ENCODE measurements around the gene SHOC2.
A peak's percentile ranks its signal among the peaks of the same experiment; 100 is the strongest.

The SHOC2 gene

DNA sequence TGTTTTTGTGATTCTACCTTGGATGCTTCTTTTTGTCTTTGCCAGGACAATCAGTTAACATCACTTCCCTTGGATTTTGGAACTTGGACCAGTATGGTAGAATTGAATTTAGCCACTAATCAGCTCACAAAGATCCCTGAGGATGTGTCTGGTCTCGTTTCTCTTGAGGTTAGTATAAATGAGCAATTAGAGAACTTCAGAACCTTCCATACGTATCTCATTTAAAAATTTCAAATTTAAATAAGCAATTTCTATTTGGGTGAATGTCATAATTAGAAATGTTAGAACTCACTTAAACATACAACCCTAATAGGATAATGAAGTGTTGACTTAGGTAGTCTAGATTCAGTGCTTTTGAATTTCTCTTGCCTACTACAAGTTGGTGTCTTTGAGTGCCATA lies 88.1 kb downstream of the SHOC2 start:
- no peaks in the 10 kb centered on the region for H3K27me3 Mint-ChIP-seq
- no peaks in the 10 kb centered on the region for H3K9me3 Mint-ChIP-seq
- no peak overlapping the region for H3K27ac Mint-ChIP-seq
- H3K4me3 Mint-ChIP-seq, result no peak overlapping the region
- no peaks in the 10 kb centered on the region for H3K4me1 Mint-ChIP-seq (ENCODE audit: low read depth)
- peaks cover 38% of the 10 kb centered on the region for H3K36me3 Mint-ChIP-seq (ENCODE audit: low read depth)

DNA sequence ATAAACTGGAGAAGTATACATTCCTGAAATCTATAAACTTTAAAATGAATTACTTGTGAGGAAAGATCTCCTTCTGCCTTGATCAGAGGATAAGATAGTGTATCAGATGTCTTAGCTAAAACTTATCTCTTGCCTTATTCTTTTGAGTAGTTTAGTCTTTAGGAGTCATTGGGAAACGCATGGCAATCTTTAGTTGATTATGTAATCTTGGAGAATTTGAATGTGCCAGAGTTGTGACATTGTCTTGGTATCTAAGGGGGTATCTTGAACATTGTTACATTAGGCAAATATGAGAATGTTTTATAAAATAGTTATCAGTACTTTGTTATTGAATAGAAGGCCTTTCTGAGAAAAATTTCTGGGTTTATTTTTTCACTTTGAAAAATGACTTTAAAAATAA lies 95.8 kb downstream of the SHOC2 start:
- no peak overlapping the region for H3K4me3 Mint-ChIP-seq
- H3K27me3 Mint-ChIP-seq, result no peaks in the 10 kb centered on the region
- peaks cover 14% of the 10 kb centered on the region for H3K4me1 Mint-ChIP-seq (ENCODE audit: low read depth)
- H3K9me3 Mint-ChIP-seq, result peaks cover 3% of the 10 kb centered on the region
- no peak overlapping the region for H3K27ac Mint-ChIP-seq
- peaks cover 63% of the 10 kb centered on the region for H3K36me3 Mint-ChIP-seq (ENCODE audit: low read depth)

DNA sequence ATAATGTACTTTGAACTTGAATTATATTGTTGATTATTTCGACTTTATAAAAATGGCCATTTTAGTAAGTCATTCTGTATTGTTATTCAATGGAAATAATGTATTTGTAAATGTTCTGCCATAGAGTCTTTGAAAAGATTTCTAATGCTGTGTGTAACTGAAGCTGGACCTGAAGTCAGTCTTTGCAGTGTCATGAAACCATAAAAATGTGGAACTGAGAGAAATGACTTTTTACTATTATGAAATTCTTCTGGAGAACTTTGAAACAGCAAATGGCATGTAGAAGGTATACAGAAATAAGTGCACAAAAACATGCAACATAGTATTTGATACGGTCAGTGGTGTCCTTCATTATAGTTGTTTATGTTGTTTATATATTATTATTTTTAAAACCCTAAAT lies 97.7 kb downstream of the SHOC2 start:
- H3K9me3 Mint-ChIP-seq, result peaks cover 10% of the 10 kb centered on the region
- H3K27me3 Mint-ChIP-seq, result no peaks in the 10 kb centered on the region
- H3K4me3 Mint-ChIP-seq, result no peak overlapping the region
- peaks cover 14% of the 10 kb centered on the region for H3K4me1 Mint-ChIP-seq (ENCODE audit: low read depth)
- H3K27ac Mint-ChIP-seq, result no peak overlapping the region
- peaks cover 71% of the 10 kb centered on the region for H3K36me3 Mint-ChIP-seq (ENCODE audit: low read depth)

DNA sequence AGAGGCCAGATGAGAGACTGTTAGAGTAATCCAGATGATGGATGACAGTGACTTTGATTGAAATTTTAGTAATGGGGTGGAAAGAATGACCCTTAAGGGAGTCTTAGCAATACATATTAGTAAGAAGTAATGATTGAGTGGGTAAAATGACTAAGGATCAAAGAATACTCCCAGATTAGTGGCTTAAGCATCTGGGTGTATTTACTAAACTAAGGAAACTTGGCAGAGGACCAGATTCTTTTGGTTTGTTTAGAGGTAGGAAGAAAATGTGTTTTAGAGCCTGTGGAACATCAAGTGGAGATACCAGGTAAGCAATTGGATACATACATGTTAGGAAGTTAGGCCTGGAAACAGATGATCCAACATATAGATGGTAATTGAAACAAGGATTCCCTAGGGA lies 98.6 kb downstream of the SHOC2 start:
- Mint-ChIP-seq H3K36me3 (ENCODE audit: low read depth) (peaks cover 72% of the 10 kb centered on the region), H3K4me1 (ENCODE audit: low read depth) (peaks cover 14% of the 10 kb centered on the region), H3K27ac (peak overlapping the region; percentile 50), H3K4me3 (no peak overlapping the region), H3K9me3 (peaks cover 15% of the 10 kb centered on the region), H3K27me3 (no peaks in the 10 kb centered on the region)

DNA sequence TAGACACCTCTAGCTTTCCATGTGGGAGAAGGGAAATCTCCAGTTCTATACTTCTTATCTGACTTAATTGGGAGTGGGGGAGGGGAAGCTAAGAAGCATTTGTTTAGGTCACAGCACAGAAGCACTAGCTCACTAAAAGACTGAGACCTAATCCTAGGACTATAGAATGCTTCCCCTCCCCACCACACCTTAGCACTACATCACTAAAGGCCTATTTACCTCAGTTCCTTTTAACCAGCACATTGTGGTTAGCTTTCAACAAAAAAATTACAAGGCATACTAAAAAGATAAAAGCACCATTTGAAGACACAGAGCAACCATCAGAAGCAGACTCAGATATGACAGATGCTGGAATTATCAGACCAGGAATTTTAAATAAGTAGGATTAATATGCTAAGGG lies 103.7 kb downstream of the SHOC2 start:
- H3K4me3 Mint-ChIP-seq, result no peak overlapping the region
- H3K4me1 Mint-ChIP-seq (ENCODE audit: low read depth), result peaks cover 7% of the 10 kb centered on the region
- H3K27ac Mint-ChIP-seq, result no peak overlapping the region
- H3K27me3 Mint-ChIP-seq, result no peaks in the 10 kb centered on the region
- peaks cover 32% of the 10 kb centered on the region for H3K9me3 Mint-ChIP-seq
- H3K36me3 Mint-ChIP-seq (ENCODE audit: low read depth), result peaks cover 60% of the 10 kb centered on the region

DNA sequence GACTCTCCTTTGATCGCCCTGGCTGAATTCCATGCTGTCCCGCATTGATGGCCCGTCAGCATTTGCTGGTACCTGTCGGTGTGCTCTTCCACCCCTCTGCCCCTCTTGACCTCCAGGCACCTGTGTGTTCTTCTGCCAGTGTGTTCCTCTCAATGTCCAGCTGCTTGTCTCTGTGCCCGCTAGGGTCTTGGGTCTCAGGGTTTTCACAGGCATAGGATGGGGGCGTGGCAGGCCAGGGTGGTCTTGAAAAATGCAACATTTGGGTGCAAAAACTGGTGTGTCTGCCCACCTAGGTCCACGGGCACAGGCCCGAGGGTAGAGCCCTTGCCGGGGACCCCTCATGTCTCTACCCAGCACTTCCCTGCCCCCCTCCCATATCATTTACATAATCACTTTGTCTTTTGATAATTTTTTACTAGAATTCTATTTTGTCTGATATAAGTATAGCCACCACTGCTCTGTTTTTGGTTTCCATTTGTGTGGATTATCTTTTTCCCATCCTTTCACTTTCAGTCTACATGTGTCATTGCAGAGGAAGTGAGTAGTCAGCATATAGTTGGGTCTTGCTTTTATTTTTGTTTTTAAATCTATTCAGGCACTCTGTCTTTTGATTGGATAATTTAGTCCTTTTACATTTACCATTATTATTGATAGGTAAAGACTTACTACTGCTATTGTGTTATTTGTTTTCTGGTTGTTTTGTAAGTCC lies 110.8 kb downstream of the SHOC2 start:
- H3K36me3 Mint-ChIP-seq (ENCODE audit: low read depth), result peaks cover 47% of the 10 kb centered on the region
- peaks cover 24% of the 10 kb centered on the region for H3K9me3 Mint-ChIP-seq
- no peaks in the 10 kb centered on the region for H3K27me3 Mint-ChIP-seq
- no peak overlapping the region for H3K27ac Mint-ChIP-seq
- H3K4me1 Mint-ChIP-seq (ENCODE audit: low read depth), result peaks cover 8% of the 10 kb centered on the region
- no peak overlapping the region for H3K4me3 Mint-ChIP-seq

DNA sequence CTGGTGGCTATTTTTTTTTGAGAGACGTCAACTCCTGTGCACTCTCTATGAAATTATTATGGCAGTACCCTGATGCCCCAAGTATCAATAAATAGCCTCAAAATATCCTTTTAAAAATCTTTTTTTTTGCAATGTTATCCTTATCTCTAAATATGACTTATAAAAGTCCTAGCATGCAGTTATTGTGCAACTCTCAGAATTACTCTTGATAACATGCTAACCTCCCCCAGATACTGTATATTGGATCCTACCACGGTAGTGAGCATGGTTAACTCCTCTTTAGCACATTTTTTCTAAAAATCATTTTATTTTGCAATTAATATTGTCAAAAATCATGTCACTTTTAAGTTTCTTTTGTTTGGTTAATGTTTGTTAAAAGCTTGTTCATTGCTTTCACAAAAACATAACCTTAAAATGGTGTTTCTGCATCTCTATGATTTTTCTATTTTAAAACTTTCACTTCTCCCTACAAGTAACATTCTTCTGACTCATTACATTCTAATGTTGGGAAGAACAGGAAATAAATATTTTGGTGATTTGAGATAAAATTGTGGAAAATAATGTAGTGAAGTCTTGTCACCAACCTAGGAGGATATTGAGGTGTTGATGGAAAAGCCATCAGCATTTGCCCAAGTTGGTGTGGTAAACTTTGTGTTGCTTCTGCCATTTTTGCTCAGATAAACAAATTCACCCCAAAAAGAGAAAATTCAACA lies 115.3 kb downstream of the SHOC2 start:
- Mint-ChIP-seq H3K9me3 (peaks cover 21% of the 10 kb centered on the region), H3K36me3 (ENCODE audit: low read depth) (peaks cover 34% of the 10 kb centered on the region), H3K4me3 (no peak overlapping the region), H3K4me1 (ENCODE audit: low read depth) (peaks cover 8% of the 10 kb centered on the region), H3K27ac (no peak overlapping the region), H3K27me3 (peaks cover 3% of the 10 kb centered on the region)

DNA sequence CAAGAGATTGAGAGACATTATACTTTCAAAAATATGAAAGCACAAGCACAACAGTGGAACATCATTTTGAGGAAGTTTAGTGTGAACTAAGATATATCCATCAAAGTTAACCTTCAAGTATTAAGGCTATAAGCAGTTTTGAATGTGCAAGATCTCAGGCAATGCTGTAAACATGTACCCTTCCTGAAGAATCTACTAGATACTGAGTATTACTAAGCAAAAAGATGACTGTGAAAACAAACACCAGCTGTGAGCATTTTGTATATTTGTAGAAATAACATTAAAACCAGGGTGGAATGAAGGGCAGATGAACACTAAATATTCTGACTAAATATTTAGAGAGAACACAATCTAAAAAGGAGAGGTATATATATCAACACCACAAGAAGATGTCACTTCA lies 116.1 kb downstream of the SHOC2 start:
- Mint-ChIP-seq H3K4me1 (ENCODE audit: low read depth) (peaks cover 2% of the 10 kb centered on the region), H3K27ac (no peak overlapping the region), H3K4me3 (no peak overlapping the region), H3K36me3 (ENCODE audit: low read depth) (peaks cover 32% of the 10 kb centered on the region), H3K27me3 (peaks cover 4% of the 10 kb centered on the region), H3K9me3 (peaks cover 22% of the 10 kb centered on the region)

DNA sequence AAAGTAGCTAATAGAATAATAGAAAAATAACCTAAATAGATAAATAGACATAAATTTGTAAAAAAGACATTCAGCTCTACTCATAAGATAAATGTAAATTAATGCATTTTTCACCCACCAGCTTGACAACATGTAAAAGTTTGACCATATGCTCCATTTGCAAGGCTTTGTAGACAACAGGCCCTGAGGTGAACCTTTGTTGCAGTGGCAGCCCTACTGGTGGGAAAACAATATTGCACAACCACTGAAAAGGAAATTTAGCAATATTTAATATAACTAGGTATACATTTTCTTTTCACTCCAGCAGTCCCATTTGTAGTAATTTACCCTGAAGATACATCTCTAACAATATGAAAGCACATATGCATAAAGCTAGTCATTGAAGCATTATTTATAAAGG lies 118.5 kb downstream of the SHOC2 start:
- H3K4me3 Mint-ChIP-seq, result no peak overlapping the region
- H3K27ac Mint-ChIP-seq, result no peak overlapping the region
- H3K36me3 Mint-ChIP-seq (ENCODE audit: low read depth), result peaks cover 22% of the 10 kb centered on the region
- peaks cover 15% of the 10 kb centered on the region for H3K27me3 Mint-ChIP-seq
- H3K4me1 Mint-ChIP-seq (ENCODE audit: low read depth), result no peaks in the 10 kb centered on the region
- peaks cover 22% of the 10 kb centered on the region for H3K9me3 Mint-ChIP-seq

DNA sequence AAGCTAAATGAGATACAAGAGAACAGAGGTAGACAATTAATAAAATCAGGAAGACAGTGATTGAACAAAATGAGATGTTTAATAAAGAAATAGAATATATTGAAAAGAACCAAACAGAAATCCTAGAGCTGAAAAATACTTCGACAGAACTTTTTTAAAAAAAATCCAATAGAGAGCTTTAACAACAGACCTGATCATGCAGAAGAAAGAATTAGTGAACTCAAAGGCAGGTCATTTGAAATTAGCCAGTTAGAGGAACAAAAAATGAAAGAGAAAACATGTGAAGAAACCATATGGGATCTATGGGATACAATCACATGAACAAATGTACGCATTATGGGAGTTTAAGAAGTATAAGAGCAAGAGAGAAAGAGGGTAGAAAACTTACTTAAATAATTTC lies 120.1 kb downstream of the SHOC2 start:
- no peaks in the 10 kb centered on the region for H3K4me1 Mint-ChIP-seq (ENCODE audit: low read depth)
- H3K27ac Mint-ChIP-seq, result no peak overlapping the region
- no peak overlapping the region for H3K4me3 Mint-ChIP-seq
- peaks cover 13% of the 10 kb centered on the region for H3K36me3 Mint-ChIP-seq (ENCODE audit: low read depth)
- H3K27me3 Mint-ChIP-seq, result peaks cover 15% of the 10 kb centered on the region
- H3K9me3 Mint-ChIP-seq, result peaks cover 16% of the 10 kb centered on the region

DNA sequence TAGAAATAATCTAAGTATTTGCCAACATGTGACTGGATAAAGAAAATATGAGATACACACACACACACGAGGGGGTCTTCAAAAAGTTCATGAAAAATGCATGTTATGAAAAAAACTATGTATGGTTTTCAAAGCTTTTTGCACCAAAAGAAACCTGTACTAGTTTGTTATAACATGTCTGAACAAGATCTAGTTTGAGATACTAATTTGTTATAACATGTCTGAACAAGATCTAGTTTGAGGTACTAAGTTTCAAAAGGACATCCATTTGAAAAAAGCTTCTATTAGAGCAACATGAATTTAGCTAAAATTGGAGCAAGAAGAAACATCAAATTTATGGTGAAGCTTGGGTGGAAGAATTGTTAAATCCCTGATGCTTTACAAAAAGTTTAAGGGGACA lies 137.6 kb downstream of the SHOC2 start:
- H3K9me3 Mint-ChIP-seq, result peaks cover 5% of the 10 kb centered on the region
- no peaks in the 10 kb centered on the region for H3K4me1 Mint-ChIP-seq (ENCODE audit: low read depth)
- H3K27me3 Mint-ChIP-seq, result peaks cover 29% of the 10 kb centered on the region
- H3K27ac Mint-ChIP-seq, result no peak overlapping the region
- H3K4me3 Mint-ChIP-seq, result no peak overlapping the region
- H3K36me3 Mint-ChIP-seq (ENCODE audit: low read depth), result no peaks in the 10 kb centered on the region

All from stimulated activated naive CD8-positive, alpha-beta T cell treated with anti-CD3 and anti-CD28 coated beads, Interleukin-15, Interleukin-2, amounts not matched to agents 100 ng/mL and 50 ng/mL, for 24 hours (primary cell).